ENCODE measurements around the gene TPP2.

TPP2 gene

GRCh38 chr13:102658660-102659059, 61.9 kb downstream of the TPP2 start:
- DNase-seq: no peak

- DNase-seq: no peak
These were observed 62.5 kb downstream of the TPP2 start for GRCh38 chr13:102659168-102659713.

GRCh38 chr13:102667023-102667422, 70.2 kb downstream of the TPP2 start:
- no peak for DNase-seq

- no peak for DNase-seq
These were observed 71.1 kb downstream of the TPP2 start for GRCh38 chr13:102667911-102668310.

GRCh38 chr13:102670130-102670529, 73.3 kb downstream of the TPP2 start:
- no peak for DNase-seq

GRCh38 chr13:102675115-102675514, 78.3 kb downstream of the TPP2 start:
- no peak for DNase-seq

- DNase-seq: no peak
These were observed 80.3 kb downstream of the TPP2 start for GRCh38 chr13:102677122-102677521.

- no peak for DNase-seq
These were observed 81.7 kb downstream of the TPP2 start for GRCh38 chr13:102678339-102679107.

- no peak for DNase-seq
These were observed 82.8 kb downstream of the TPP2 start for GRCh38 chr13:102679449-102680132.

GRCh38 chr13:102680133-102680717, 83.4 kb downstream of the TPP2 start:
- DNase-seq: no peak

GRCh38 chr13:102680842-102681740, 84.3 kb downstream of the TPP2 start:
- DNase-seq: peak; percentile 16

- no peak for DNase-seq
These were observed 85.4 kb downstream of the TPP2 start for GRCh38 chr13:102682211-102682610.

- no peak for DNase-seq
These were observed 85.9 kb downstream of the TPP2 start for GRCh38 chr13:102682727-102683126.

GRCh38 chr13:102683637-102684036, 86.9 kb downstream of the TPP2 start:
- no peak for DNase-seq

- DNase-seq: no peak
These were observed 89.2 kb downstream of the TPP2 start for GRCh38 chr13:102686024-102686423.

- DNase-seq: no peak
These were observed 90.7 kb downstream of the TPP2 start for GRCh38 chr13:102687520-102687919.

- DNase-seq: no peak
These were observed 91.7 kb downstream of the TPP2 start for GRCh38 chr13:102688306-102688973.

- DNase-seq: no peak
These were observed 94.1 kb downstream of the TPP2 start for GRCh38 chr13:102690883-102691282.

- DNase-seq: no peak
These were observed 95.7 kb downstream of the TPP2 start for GRCh38 chr13:102692491-102692826.

GRCh38 chr13:102693250-102693649, 96.5 kb downstream of the TPP2 start:
- no peak for DNase-seq

- DNase-seq: no peak
These were observed 97.0 kb downstream of the TPP2 start for GRCh38 chr13:102693776-102694175.

GRCh38 chr13:102694937-102695336, 98.2 kb downstream of the TPP2 start, which contains the start of gene METTL21C:
TSS of gene METTL21C (minus strand) at chr13:102695044. CDS start at chr13:102694498, 546 bp downstream.
- no peak for DNase-seq

Measured in CD4-positive, alpha-beta T cell treated with Interleukin-10 for 1 hour (primary cell).